Measurements from ENCODE around the gene SLC1A2.

The SLC1A2 gene

DNA sequence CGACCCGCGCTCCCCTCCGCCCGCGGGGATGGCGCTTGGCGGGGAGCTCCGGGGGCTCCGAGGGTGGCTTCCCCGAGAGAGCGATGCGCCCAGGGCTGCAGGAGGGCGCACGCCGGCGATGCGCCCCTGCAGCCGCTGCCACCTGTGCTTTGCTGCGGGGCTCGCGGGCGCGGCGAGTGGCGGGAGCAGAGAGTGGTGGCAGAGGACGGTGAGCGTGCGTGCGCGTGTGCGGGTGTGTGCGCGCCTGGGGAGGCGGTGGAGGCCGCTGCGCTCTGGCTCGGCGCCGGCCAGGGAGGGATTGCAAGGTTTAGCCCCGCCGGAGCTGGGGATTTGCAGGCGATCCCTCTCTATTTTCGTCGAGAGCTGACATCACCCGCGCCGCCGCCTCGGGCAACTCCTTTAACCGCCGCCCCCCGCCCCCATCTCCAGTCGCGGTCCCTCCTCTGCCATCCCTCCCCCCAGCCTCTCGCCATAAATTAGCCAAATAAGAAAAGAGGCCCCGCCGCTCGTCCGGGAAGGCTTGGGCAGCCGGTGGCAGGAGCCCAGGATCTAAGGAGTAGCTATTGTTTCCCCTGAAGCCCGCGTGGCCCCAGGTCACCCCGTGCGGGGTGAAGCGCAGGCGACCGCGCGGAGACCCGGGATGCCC lies at the start of gene SLC1A2:
SLC1A2 (minus strand) TSS at position 375 of the 646 bp plus-strand sequence. CDS start 592 bp downstream, outside the sequence.
- no peak for DNase-seq

DNA sequence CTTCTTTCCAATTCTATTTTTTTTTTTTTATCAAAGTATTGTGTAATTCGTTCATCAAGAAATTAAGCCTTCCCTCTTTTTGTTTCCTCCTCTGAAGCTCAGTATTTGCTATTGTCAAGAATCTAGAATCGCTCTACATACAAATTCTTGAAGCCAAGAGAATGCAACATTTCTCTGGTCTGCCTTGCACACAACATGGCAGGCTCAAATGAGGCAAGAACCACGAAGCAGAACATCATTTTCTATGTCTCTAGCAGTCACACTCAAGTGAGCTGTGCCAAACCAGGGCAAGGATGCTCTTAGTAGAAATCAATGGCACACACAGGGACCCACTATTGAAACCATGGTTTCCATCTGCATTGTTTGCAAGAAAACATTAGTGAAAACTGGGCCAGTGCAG lies 46.7 kb upstream of the SLC1A2 start:
- DNase-seq = no peak

DNA sequence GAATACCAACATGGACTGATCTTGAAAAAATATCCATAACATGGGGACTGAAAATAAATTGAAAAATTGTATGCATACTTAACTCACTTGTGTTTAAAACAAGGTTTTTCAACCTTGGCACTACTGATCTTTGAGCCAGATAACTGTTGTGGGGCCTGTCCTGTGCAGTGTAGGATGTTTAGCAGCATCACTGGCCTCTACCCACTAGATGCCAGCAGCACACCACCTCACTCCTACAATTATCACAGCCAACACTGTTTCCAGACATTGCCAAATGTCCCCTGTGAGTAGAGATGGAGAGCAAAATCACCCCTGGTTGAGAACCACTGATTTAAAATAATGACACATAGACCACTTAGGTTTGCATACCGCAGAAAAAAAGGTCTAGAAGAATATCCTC lies 45.0 kb upstream of the SLC1A2 start:
- no peak for DNase-seq

DNA sequence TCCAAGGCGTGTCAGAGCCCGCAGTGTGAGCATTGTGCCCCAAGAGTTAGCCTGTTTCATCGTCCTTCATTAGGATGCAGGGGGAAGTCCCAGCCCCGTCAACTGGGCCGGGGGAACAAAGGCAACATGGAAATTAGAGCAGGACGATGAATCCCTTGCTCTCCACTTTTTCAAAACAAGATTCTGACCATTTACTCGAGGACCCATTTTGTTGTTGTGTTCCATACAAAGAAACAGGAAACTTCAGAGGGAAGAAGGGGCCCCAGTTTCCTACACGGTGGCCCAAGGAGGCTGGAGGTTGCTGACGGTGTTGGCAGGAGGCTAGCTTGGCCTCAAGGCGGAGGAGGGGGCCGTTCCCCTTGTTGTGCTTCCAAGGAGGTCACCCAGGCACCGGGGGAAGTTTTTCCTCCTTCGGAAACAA lies 44.0 kb upstream of the SLC1A2 start:
- DNase-seq = no peak

DNA sequence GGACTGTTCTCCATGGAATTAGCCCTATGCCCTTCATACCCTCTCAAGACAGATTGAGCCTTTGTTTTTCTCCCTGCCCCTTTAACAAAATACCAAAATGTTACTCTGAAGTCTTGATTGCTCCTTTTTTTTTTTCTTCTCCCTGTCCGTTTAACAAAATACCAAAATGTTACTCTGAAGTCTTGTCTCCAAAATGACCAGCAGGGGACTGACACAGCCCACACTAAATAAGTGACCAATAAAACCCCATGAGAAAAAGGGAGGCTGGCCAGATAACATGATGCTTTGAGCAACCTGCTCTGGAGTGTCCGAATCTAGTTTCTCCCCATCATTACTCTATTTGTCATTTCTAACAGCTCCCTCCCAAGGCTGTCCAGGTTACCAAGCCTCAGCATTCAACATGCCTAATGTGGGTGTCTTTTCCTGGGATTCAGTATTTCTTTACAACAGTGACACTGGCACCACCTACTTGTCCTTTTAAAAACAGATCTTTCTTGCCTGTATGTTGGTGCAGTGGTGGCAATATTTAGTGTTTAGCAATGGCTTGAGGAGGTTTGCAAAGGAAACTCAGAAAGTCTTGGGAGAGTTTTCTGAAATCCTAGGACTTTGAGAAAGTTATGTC lies 42.7 kb upstream of the SLC1A2 start:
- DNase-seq = no peak

DNA sequence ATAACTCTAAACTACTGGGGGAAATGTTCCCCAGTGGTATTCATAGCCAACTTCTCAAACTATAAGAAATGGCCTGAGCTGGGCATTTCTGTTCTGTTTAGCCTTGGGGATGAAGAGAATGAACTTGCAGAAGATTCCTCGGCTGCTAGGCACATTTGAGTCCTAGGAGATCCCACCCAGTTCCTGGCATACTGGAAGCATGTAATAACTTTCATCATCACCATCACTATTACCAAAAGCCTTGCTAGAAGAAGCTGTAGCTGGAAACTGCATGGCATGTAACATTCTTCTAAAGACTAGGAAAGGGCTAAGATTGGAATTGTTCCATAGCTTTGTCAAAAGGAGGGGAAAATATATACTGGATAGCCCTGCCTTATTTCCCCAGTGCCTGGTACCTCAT lies 40.1 kb upstream of the SLC1A2 start:
- no peak for DNase-seq

DNA sequence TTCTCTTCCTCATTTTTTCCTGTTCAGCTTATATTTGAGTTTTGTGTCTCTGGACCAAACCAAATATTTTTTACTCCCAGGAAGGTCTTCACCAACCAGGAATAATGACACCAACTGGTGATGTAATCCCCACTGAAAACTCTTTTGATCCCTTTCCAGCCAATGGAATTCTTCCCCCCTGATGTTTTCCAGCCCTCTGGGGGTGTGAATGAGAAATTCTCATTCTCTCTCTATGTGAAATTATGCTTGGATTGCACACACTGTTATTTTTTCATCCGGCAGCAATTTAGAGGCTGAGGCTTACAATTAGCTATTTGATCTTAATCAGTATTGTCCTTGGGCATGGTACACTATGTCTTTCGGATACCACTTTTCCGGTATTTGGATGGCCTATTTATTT lies 39.5 kb upstream of the SLC1A2 start:
- no peak for DNase-seq

DNA sequence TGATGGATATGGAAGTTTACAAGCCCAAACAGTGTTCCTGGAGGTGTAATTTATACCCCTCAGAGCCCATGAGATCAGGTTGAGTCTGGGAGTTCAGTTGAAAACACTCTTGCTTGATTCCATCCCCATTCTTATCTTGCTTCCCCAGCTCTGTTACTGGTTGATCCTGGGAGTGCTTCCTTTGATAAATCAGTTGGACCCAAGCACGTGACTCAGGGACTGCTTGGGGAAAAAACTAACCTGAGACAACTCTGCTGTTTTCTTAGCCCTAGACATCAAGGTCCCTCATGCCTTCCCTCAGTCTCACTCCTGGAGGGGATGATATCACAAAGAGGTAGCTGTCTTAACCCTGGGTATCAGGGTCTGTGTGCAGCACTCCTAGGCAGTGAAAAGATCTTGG lies 35.0 kb upstream of the SLC1A2 start:
- no peak for DNase-seq

DNA sequence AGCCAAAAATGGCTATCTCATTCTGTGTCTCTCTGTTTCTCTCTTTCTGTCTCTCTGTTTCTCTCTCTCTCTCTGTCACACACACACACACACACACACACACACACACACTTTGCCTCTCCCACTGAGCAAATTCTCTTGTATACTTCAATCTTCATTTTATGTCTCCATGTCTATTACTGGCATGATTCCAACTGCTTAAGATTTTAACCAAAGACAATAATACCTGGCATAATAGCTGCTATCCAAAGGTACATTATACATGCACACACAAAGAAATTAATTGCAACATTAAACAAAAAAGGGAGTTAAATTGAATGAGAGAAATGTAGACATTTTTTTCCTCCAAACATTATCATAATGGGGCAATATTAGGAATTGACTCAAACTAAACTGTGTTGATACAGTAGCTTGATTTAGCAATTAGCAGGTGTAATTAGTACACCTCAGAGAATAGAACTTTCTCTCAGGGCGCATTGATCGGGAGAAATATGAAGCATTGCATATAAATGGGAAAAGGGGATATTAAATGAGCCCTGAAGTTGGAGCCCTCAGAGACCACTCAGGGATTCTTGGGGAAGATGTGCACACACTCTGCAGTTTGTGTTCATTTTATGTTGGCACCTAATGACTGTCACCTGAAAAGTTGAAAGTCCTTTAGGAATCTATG lies 17.4 kb upstream of the SLC1A2 start:
- DNase-seq = no peak

DNA sequence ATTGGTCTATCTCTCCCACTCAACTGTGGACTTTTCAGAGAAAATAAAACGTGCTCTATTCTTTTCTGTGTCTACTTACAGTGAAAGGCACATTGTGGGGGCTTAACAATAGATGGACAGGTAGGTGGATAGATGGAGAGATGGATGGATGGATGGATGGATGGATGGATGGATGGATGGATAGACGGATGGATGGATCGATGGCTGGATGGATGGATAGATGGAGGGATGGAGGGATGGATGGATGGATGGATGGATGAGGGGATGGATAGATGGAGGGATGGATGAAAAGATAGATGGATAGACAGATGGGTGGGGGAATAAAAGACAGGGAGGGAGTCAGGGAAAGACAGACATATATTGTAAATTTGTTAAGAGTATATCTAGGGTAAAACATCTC lies 14.2 kb upstream of the SLC1A2 start:
- DNase-seq = no peak

DNA sequence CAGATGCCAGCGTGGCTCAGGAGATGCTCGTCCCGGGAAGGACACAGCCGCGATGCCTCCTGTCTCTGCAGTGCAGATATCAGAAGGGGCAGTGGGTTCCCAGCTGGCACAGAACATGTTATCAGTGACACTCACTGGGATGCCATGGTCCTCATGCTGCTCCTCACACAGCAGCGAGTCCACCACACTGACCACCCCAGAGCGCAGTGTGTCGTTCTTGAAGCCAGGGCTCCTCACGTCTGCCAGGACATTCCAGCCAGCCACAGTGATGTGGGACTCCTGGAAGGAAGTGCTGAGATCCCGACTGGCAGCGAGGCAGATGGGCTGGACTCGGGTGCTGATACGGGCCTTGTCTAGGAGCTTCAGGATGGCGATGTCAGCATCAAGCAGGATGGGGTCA lies 13.1 kb upstream of the SLC1A2 start:
- no peak for DNase-seq

DNA sequence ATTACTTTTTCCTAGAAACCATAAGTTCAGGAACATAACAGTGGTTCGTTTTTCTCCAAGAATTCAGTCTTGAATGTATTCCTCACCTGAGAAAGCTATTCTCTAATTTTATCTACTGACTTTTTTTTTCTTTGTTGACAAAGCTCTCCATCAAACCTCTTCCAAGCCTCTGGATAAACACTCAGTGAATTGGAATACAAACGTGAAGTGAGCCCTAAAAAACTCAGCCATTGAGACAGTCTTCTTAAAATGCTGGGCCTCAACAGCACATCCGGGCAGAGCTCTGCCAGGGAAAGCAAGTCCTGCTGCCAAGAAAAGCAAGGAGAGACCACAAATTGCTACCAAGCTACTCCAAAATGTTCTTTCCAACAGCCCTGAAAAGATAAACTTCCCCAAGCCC lies 7.7 kb upstream of the SLC1A2 start:
- no peak for DNase-seq

DNA sequence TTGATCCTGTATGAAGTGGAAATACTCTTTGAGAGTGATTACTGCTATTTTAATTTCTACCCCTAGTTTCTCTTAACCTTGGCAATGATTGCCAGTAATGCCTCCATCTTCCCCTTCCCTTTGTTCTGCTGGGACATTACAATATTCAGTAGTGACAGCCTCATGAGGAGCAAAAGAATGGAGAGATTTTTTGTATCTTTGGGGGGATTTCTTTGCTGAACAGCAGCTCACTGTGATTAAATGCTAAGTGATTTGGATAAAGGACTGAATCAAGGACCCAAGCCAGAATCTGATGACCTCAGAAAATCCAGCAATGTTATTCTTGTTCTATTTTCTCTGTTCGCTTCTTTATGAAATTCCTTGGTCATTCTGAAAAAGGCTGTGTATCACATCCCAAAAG lies 7.0 kb upstream of the SLC1A2 start:
- no peak for DNase-seq

DNA sequence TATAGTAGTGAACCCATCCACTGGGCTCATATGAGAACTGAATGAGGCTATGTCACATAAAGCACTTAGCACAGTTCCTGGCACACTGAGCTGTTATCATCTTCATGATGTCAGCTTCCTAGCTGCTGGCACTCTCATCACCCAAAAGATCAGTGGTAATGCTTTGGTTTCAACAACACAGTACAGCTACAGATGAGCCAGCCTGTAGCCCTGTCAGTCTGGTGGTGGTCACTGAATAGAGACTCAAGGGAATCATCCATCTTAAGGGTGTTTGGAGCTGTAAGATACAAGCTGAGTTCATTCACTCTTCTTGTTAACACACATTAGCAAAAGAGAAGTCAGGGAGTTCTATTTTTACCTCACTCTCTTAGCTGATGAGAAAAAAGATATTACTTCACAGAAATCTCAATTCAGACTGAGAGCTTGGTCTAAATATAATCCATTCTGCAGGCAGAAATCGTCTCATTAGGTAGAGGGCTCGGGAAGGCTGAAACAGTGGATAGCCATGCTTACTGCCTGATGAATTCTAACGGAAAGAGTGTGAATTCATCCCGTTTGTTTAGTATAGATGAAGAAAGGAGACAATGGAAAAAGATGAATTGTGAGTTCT lies 6.3 kb upstream of the SLC1A2 start:
- no peak for DNase-seq

DNA sequence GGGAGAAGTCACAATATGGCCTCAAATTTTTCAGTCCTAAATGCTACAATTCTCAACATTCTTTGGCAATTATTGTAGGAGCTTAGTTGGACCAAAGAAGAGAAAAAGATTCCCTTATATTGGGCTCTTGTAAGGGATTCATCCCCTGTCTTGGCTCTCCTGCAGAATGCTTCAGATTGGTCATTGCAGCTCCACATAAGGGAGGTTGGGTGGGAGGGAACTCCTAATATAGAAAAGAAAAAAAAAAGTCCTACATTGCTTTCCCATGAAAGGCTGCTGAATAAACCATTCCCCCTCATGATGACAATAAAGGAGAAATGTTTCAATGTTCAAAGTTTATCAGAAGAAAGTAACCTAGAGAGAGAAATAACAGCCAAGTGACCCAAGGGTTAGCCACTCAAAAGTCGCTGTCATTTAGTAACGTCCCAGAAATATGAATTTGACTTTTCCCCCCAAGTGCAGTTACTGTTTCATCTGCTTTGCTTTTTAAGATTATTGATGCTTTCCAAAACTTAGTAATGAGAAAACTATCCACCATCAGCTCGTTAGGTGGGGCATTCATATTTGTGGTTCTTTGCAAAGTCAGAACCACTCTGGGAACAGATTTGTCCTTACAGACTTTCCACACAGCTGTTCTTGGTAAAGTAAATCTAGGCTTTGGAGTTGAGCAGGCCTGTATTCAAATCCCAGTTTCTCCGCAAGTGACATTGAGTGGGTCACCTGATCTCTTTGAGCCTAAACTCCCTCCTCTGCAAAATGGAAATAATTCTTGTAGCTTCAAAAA lies 5.0 kb upstream of the SLC1A2 start:
- DNase-seq = no peak

DNA sequence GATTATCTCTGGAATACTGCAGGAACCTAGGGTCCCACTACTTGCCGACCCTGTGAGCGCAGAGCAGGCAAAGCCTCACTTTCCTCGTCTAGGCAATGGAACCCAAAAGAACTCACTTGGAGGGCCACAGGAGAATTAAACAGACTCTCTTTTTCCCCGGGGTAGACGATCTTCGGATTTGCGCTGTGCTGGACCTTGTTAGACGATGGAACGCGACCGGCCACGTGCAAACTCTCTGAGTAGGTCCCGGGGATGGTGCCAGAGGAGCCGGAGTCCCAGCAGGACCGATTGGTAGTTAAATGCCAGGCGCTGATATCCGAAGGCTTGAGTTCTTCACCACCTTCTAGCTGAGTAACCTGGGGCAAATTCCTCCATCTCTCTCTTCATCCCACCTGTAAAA lies 1.0 kb upstream of the SLC1A2 start:
- no peak for DNase-seq

DNA sequence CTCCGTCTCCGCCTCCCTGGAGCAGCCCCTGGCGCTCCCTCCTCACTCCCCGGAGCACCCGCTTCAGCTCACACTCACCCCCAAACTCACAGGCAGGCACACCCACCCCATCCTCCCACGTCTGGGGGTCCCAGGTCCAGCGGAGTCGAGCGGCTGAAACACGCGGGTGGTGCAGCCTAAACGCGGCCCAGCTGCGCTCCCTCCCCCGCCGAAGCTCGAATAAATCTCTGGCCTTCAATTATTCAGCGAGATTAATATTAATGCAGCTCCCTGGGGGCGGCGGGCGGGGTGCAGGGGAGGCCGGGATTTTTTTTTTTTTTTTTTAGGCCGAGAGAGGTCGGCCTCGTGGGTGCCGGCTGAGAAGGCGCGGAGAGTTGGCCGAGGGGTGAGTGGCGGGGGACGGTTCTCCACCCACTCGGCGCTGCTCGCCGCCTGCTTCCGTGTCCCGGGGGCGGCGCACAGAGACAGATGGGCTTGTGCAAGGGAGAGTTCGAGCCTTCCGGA lies 524 bp upstream of the SLC1A2 start:
- no peak for DNase-seq

DNA sequence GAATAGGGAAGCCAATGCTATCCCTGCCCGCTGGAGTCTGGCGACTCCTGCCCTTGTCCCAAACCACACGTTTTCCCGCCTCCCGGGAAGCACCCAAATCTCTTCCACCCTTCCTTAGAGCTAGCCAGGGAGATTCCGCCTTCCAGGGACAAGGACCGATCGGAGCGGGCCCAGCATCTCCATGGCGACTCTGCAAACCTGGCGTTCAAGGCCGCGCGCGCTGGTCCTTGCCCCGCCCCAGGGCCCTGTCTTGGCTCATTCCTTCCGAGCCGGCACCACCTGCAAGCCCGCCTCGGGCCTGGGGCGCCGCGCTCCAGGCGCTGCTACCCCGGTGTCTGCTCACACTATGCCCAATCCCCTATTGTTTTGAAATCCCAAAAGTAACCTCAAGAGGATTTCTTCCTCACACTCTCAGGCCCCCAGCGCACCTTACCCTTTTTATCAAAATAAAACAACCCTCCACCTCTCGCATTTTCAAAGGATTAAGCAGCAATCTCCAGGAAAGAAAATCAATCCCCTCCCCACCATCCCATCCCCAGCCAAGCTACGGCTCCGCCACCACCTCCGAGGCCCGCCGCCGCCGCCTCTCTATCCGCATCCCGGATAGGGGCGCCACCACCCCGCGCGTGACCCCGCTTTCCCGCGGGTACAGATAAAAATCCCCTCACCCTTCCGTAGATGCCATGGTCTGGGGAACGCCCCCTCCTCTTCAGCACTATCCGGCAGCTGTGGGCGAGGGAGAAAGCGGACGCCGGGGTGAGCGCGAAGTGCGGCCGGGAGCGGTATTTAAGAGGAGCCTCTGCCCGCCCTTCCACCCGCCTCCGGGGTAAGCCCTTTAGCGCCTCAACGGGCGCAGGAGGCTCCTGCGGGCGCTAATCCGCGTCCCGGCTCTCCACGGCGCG lies 825 bp downstream of the SLC1A2 start:
- no peak for DNase-seq

DNA sequence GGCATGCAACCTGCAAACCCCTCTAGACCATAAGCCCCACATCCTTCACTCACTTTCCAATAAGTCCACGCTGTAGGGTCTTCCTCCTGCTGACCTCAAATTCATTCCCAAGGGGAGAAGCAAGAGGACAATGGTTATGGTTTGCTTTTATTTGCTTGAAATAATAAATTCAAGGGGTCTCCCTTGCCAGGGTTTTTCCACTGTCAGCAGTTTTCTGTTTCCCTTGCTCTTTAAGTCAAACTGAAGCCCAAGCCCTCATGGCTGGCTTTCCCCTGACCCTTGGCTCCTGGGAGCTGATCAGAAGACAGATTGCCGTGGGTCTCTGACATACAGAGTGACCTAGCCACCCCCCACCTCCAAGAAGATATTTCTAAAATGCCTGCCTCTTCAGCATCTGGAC lies 3.9 kb downstream of the SLC1A2 start:
- no peak for DNase-seq

DNA sequence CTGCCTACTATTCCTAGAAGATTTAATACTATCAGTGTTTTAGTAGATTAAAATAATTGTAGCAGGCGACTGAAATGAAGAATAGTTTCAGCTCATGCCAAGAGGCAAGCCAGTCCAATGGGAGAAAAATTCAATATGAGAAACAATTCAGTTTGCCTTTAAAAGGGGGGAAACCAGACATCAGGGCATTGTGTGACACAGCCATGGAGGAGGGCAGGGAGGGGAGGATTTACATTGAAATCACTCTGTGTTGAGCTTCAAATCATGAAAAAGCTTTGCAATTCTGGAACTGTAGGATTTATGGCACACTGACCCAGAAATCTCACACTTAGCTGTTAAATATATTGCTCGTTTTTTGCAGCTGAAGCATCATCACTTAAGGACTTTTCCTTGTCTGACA lies 4.6 kb downstream of the SLC1A2 start:
- DNase-seq = no peak

DNA sequence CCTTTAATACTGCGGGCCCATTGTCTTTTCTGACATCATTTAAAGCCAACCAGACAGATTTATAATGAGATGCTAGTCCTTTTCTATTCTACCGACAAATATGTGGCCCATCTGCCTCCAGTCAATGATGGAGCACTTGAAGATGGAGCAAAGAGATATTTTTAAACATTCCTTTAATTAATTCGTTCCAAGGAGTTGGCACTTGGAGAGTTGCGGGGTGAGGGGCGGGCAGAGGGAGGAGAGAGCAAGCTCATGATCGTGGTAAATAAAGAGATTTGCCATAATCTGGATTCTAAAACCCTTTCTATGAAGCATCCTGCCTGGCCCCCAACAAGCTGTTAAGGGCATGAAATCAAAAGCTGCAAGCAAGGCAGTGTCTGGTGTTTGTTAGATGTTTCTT lies 5.0 kb downstream of the SLC1A2 start:
- no peak for DNase-seq

DNA sequence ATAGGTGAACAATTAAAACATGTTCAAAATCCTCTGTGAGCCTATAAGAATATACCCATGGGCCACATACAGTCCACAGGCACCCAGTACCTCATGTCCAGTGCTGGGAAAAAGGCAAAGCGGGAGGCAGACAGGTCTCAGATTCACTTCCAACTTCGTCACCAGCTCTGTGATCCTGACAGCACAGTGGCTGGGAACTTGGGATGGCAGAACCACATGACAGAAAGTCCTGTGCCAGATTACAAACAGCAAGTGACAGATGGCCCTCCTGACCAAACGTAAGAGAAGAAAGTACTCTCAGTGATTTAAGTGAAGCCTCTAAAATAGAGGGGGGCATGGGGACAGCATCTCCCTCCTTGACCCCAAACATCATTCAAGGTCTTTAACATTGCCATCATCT lies 5.8 kb downstream of the SLC1A2 start:
- DNase-seq = no peak
